DOHH2 (cell line): ENCODE data around the gene TSPAN14.

ENCODE experiments used
- EZH2phosphoT487 ChIP-seq: fragments of 200-600 bp; sonication (generic); IDR thresholded peaks from 2 replicates; pipeline ENCODE4 v1.6.1; 2017; ENCODE audit warnings: borderline replicate concordance, mild to moderate bottlenecking, antibody characterized with exemption, low read length, moderate library complexity, mixed read lengths
- TF ChIP-seq, protein P1 (sequence below): fragments of 200-600 bp; sonication (generic); IDR thresholded peaks from one replicate; pipeline ENCODE4 v1.5.1; 2014; ENCODE audit warnings: antibody characterized with exemption, mild to moderate bottlenecking, low read depth, low read length; ENCODE audit not compliant: poor library complexity, severe bottlenecking

DNA sequence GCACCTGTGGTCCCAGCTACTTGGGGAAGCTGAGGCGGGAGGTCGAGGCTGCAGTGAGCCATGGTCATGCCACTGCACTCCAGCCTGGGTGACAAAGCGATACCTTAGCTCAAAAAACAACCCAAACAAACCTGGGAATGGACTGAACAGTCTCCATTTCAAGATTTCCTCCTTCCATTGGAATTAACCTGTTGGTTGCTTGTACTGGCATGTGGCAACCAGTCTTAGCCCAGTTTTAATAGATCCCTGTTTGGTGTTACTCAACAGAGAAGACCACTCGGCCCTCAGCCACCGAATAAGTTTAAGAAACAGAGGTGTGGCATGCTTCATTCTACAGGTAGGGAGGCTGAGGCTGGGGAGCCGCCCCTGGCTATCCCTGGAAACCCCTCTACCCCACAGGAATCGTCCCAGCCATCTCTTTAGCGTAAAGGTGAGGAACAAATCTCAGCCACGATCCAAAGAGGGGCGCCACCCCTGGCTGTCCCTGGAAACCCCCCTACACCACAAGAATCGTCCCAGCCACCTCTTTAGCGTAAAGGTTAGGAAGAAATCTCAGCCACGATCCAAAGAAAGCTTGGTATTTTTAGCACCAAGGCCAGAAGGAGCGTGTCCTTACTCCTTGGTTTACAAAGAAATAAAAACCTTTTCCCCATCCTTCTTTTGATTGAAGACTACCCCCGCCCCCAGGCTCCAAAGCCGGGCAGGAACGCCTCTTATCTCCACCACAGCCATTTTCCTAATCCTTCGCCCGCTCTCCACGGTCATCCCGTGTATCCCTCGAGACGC is 861 bp upstream of the TSPAN14 start:
- TF ChIP-seq, protein P1, sequence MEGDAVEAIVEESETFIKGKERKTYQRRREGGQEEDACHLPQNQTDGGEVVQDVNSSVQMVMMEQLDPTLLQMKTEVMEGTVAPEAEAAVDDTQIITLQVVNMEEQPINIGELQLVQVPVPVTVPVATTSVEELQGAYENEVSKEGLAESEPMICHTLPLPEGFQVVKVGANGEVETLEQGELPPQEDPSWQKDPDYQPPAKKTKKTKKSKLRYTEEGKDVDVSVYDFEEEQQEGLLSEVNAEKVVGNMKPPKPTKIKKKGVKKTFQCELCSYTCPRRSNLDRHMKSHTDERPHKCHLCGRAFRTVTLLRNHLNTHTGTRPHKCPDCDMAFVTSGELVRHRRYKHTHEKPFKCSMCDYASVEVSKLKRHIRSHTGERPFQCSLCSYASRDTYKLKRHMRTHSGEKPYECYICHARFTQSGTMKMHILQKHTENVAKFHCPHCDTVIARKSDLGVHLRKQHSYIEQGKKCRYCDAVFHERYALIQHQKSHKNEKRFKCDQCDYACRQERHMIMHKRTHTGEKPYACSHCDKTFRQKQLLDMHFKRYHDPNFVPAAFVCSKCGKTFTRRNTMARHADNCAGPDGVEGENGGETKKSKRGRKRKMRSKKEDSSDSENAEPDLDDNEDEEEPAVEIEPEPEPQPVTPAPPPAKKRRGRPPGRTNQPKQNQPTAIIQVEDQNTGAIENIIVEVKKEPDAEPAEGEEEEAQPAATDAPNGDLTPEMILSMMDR, result peak; percentile 27
- no peak for TF ChIP-seq EZH2phosphoT487
